Stimulated activated effector memory CD8-positive, alpha-beta T cell treated with anti-CD3 and anti-CD28 coated beads, Interleukin-12 subunit alpha, Interleukin-12 subunit beta, amount 100 ng/mL, for 72 hours (primary cell): Measurements from ENCODE around the gene PHF3.

Source experiments
- ATAC-seq: fragments of 150-1000 bp; cut with Tn5 transposase; 2 replicates; pipeline ENCODE4 v1.10.0; 2021
- DNase-seq, 2 donors: peaks; one replicate each; pipeline ENCODE4 v3.0.0; 2021 to 2022; ENCODE audit warnings: low spot score in 2 of 2
- H3K27ac Mint-ChIP-seq: one replicate; pipeline ENCODE4 v1.8.0; 2022; ENCODE audit warnings: mild to moderate bottlenecking, mixed read lengths
- H3K36me3 Mint-ChIP-seq: one replicate; pipeline ENCODE4 v1.8.0; 2022; ENCODE audit warnings: mild to moderate bottlenecking, mixed read lengths
- H3K4me1 Mint-ChIP-seq: one replicate; pipeline ENCODE4 v1.8.0; 2022; ENCODE audit warnings: mixed read lengths
- H3K4me3 Mint-ChIP-seq: one replicate; pipeline ENCODE4 v1.8.0; 2022; ENCODE audit warnings: mild to moderate bottlenecking, mixed read lengths
- H3K9me3 Mint-ChIP-seq: one replicate; pipeline ENCODE4 v1.8.0; 2022; ENCODE audit warnings: mixed read lengths

Gene PHF3

GRCh38 chr6:63630466-63630865, 5.1 kb upstream of the PHF3 start:
- Mint-ChIP-seq H3K4me1 (no peaks in the 10 kb centered on the region), H3K9me3 (no peaks in the 10 kb centered on the region), H3K36me3 (peaks cover 6% of the 10 kb centered on the region), H3K27ac (no peak overlapping the region), H3K4me3 (no peak overlapping the region)
- no peak for ATAC-seq
- no peak for DNase-seq

GRCh38 chr6:63634630-63635029, 972 bp upstream of the PHF3 start:
- Mint-ChIP-seq H3K9me3 (no peaks in the 10 kb centered on the region), H3K27ac (peak overlapping the region; percentile 96), H3K4me1 (peaks cover 18% of the 10 kb centered on the region), H3K36me3 (peaks cover 19% of the 10 kb centered on the region), H3K4me3 (peak overlapping the region; percentile 90)
- DNase-seq (no peak), ATAC-seq (no peak)

DNA sequence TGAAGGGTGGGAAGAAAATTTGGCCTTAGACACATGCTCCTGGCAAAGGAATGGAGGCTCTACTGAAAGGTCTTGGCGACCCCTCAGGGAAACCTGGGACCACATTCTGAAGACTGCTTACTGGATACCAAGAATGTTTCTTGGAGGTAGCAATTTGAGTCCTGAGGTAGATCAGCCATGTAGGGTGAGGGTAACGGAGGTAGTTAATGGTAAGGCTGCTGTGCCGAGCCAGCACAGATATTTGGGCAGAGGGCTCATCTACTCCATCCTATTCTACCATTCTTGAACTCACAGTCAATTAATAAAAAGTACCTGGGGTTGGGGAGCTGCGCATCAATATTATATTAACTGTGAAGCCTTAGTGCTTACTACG, 401 bp upstream of the PHF3 start:
- Mint-ChIP-seq H3K9me3 (no peaks in the 10 kb centered on the region), H3K27ac (peak overlapping the region; percentile 96), H3K4me3 (peak overlapping the region; percentile 90), H3K36me3 (peaks cover 19% of the 10 kb centered on the region), H3K4me1 (peaks cover 24% of the 10 kb centered on the region)
- DNase-seq = no peak
- peak; percentile 34 for ATAC-seq

DNA sequence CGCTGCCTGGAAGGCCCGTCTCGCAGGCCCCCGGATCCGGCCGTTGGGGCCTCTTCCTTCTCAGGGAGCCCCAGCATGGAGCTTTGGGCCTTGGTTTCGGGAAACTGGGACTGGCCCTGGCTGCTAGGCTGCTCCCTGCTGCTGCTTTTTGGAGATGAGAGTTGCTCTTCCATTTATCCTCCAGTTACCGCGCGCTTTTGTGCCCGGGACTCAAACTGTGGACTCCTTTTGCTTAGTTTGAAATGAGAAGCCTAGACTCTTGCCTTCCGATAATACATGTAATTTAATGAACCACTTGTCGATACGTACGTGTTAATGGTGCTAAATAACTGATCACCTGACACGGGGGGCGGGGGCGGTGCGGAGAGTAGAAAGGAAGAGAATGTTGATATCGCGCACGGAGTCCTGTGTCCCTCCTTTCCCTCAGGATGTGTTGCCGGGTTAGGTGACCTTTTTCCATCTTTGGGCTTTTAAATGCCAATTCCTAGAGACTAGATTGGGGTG, 968 bp downstream of the PHF3 start:
- Mint-ChIP-seq H3K9me3 (no peaks in the 10 kb centered on the region), H3K36me3 (peaks cover 25% of the 10 kb centered on the region), H3K4me3 (peak overlapping the region; percentile 90), H3K4me1 (peaks cover 37% of the 10 kb centered on the region), H3K27ac (peak overlapping the region; percentile 96)
- ATAC-seq (peak; percentile 14), DNase-seq (peak in 1 of 2 donors; percentile 74)

GRCh38 chr6:63637865-63638445, 2.4 kb downstream of the PHF3 start:
- Mint-ChIP-seq H3K9me3 (no peaks in the 10 kb centered on the region), H3K36me3 (peaks cover 28% of the 10 kb centered on the region), H3K27ac (peak overlapping the region; percentile 37), H3K4me1 (peaks cover 40% of the 10 kb centered on the region), H3K4me3 (peak overlapping the region; percentile 90)
- DNase-seq = no peak
- ATAC-seq = no peak

DNA sequence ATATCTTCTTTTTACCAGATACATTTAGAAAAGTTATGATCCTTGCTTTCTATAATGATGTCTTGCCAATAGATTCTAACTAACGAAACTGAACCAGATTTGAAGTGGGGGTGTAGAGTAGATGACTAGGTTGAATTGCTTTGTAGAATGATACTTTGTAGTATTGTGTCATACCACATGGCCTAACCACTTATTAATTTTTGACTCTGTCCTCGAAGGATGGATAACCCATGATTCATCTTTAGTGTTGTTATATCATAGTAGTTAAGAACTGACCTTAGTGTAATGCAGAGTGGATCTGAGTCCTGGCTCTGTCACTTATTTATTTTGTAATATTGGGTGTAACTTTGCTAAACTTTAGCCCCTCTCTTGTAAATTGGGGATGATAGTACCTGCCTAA, 4.5 kb downstream of the PHF3 start:
- H3K9me3 Mint-ChIP-seq = no peaks in the 10 kb centered on the region
- no peak overlapping the region for H3K4me3 Mint-ChIP-seq
- no peak overlapping the region for H3K27ac Mint-ChIP-seq
- peaks cover 26% of the 10 kb centered on the region for H3K36me3 Mint-ChIP-seq
- DNase-seq (no peak), ATAC-seq (peak; percentile 55)
- H3K4me1 Mint-ChIP-seq = peaks cover 40% of the 10 kb centered on the region

- Mint-ChIP-seq H3K4me1 (peaks cover 35% of the 10 kb centered on the region), H3K27ac (no peak overlapping the region), H3K4me3 (no peak overlapping the region), H3K36me3 (peaks cover 38% of the 10 kb centered on the region), H3K9me3 (no peaks in the 10 kb centered on the region)
- DNase-seq (no peak), ATAC-seq (no peak)
Observed at GRCh38 chr6:63643862-63644261, 8.3 kb downstream of the PHF3 start.

DNA sequence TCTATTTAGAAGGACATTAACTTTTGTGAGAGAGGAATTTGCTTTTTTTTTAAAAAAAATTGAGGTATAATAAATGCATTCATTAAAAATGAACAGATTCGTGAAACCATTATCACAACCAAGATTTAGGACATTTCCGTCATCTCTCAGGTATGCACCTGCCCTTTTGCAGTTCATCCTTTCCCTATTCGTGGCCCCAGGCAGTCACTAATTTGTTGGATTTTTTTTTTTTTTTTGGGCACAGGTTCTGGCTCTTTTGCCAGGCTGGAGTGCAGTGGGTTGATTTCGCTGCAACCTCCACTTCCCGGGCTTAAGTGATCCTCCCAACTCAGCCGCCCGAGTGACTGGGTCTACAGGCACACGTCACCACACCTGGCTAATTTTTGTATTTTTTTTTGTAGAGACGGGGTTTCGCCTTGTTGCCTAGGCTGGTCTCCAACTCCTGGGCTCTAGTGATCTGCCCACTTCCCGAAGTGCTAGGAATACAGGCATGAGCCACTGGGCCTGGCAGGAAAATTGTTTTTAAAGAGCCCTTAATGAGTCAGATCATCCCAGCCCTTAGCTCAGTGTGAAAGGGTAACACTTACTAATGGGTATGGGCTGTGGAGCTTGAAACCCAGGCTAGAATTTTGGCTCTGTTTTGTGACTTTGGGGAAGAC, 9.2 kb downstream of the PHF3 start:
- Mint-ChIP-seq H3K9me3 (no peaks in the 10 kb centered on the region), H3K4me1 (peaks cover 28% of the 10 kb centered on the region), H3K27ac (no peak overlapping the region), H3K4me3 (no peak overlapping the region), H3K36me3 (peaks cover 38% of the 10 kb centered on the region)
- DNase-seq (no peak), ATAC-seq (peak; percentile 42)

DNA sequence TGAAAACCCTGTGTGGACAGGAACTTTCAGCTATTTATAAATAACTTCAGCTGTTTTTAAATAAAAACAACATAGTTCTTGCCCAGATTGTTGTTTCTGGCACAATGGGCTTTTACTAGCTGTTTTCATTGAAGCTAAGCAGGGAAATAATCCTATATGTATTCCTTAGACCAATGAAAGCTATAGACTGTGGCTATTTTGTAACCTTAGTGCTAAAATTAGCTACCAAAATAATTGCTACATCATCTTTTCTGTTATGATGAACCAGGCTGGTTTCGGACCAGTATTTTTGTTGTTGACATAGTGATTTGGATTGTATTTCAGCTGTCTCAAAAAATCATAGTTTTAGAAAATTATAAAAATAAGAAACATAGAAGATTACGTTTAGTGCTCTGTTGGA, 13.7 kb downstream of the PHF3 start:
- Mint-ChIP-seq H3K9me3 (no peaks in the 10 kb centered on the region), H3K4me3 (no peak overlapping the region), H3K36me3 (peaks cover 49% of the 10 kb centered on the region), H3K4me1 (peaks cover 40% of the 10 kb centered on the region), H3K27ac (no peak overlapping the region)
- no peak for DNase-seq
- no peak for ATAC-seq

- no peak for ATAC-seq
- Mint-ChIP-seq H3K36me3 (peaks cover 49% of the 10 kb centered on the region), H3K9me3 (no peaks in the 10 kb centered on the region), H3K27ac (no peak overlapping the region), H3K4me1 (peaks cover 43% of the 10 kb centered on the region), H3K4me3 (no peak overlapping the region)
- no peak for DNase-seq
Observed at GRCh38 chr6:63649847-63650265, 14.3 kb downstream of the PHF3 start.

GRCh38 chr6:63652980-63653379, 17.4 kb downstream of the PHF3 start:
- H3K4me1 Mint-ChIP-seq = peaks cover 63% of the 10 kb centered on the region
- H3K4me3 Mint-ChIP-seq = no peak overlapping the region
- H3K36me3 Mint-ChIP-seq = peaks cover 28% of the 10 kb centered on the region
- DNase-seq (no peak), ATAC-seq (no peak)
- H3K27ac Mint-ChIP-seq = no peak overlapping the region
- no peaks in the 10 kb centered on the region for H3K9me3 Mint-ChIP-seq

DNA sequence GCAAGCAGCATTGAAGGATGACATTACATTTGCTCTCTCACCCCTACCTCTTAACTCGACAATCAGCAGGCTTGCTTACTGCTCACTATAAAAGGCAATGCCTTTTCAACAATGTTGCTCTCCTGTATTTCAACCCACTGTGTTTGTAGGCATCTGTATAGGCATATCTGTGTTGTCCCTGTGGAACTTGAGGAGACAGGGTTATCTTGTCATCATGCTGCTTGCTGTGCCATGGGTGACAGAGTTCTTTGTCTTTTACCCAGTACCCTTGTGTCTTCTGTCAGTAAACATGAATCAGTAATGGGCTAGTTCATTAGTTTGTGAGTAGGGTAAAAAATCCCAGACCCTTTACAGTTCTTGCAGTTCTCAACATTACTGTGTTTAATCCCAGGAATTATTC, 25.2 kb downstream of the PHF3 start:
- no peak overlapping the region for H3K27ac Mint-ChIP-seq
- no peaks in the 10 kb centered on the region for H3K36me3 Mint-ChIP-seq
- no peaks in the 10 kb centered on the region for H3K9me3 Mint-ChIP-seq
- no peak for DNase-seq
- ATAC-seq = no peak
- peaks cover 64% of the 10 kb centered on the region for H3K4me1 Mint-ChIP-seq
- H3K4me3 Mint-ChIP-seq = no peak overlapping the region

DNA sequence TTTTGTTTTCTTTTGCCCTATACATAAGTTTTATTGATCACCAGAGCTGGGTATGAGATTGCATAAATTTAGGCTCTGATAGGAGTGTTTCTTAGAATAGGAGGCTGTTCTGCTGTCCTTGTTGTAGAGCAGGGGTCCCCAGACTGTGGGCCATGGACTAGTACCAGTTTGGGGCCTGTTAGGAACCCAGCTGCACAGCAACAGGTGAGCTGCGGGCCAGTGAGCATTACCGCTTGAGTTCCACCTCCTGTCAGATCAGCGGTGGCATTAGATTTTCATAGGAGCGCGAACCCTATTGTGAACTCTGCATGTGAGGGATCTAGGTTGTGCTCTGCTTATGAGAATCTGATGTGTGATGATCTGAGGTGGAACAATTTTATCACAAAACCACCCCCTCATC, 26.2 kb downstream of the PHF3 start:
- H3K27ac Mint-ChIP-seq = peak overlapping the region; percentile 15
- no peak for ATAC-seq
- H3K9me3 Mint-ChIP-seq = no peaks in the 10 kb centered on the region
- no peaks in the 10 kb centered on the region for H3K36me3 Mint-ChIP-seq
- no peak overlapping the region for H3K4me3 Mint-ChIP-seq
- peaks cover 56% of the 10 kb centered on the region for H3K4me1 Mint-ChIP-seq
- DNase-seq = no peak

GRCh38 chr6:63663147-63663955, 27.7 kb downstream of the PHF3 start:
- no peak overlapping the region for H3K4me3 Mint-ChIP-seq
- peaks cover 40% of the 10 kb centered on the region for H3K4me1 Mint-ChIP-seq
- DNase-seq = no peak
- H3K36me3 Mint-ChIP-seq = no peaks in the 10 kb centered on the region
- H3K9me3 Mint-ChIP-seq = no peaks in the 10 kb centered on the region
- no peak for ATAC-seq
- H3K27ac Mint-ChIP-seq = no peak overlapping the region

DNA sequence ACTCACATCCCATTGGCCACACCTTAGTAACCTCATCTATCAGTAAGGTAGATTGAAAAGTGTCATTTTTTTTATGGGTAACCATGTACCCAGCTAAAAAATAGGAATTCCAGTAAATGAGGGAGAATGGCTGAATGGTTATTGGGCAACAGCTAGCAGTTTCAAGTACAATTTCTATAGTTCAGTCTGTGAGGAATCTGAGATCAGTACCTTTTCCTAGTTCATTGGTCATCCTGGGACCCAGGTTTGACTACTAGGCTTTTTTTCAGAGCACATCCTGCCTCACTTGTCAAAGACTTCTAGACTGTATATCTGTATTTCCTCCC, 28.3 kb downstream of the PHF3 start:
- ATAC-seq = no peak
- Mint-ChIP-seq H3K36me3 (no peaks in the 10 kb centered on the region), H3K4me3 (no peak overlapping the region), H3K4me1 (peaks cover 34% of the 10 kb centered on the region), H3K27ac (no peak overlapping the region), H3K9me3 (no peaks in the 10 kb centered on the region)
- no peak for DNase-seq
